SJSA1 (cell line): Measurements from ENCODE around the gene MIER2. TPM values are rescaled to one million over a fixed set of nuclear protein-coding genes. Genes with fewer than 3 reads are reported as not detected.

Source experiments
- DNase-seq, 2 experiments: peaks; one replicate each; pipeline ENCODE4 v3.0.0-alpha.2; 2015 to 2020; ENCODE audit warnings: low spot score in 2 of 2, low read depth in 1 of 2
- H3K27ac ChIP-seq: fragments of 250-450 bp; sonication (Bioruptor Pico); 2 replicates; pipeline ENCODE4 v1.5.1; 2020; ENCODE audit warnings: mild to moderate bottlenecking, moderate library complexity
- H3K27me3 ChIP-seq: fragments of 250-450 bp; sonication (Bioruptor Pico); replicated peaks from 2 replicates; pipeline ENCODE4 v1.5.1; 2020; ENCODE audit warnings: mild to moderate bottlenecking, moderate library complexity
- H3K36me3 ChIP-seq: fragments of 250-450 bp; sonication (Bioruptor Pico); 2 replicates; pipeline ENCODE4 v1.5.1; 2020; ENCODE audit warnings: mild to moderate bottlenecking
- H3K4me1 ChIP-seq: fragments of 250-450 bp; sonication (Bioruptor Pico); replicated peaks from 2 replicates; pipeline ENCODE4 v1.6.1; 2021; ENCODE audit warnings: mild to moderate bottlenecking
- H3K4me3 ChIP-seq: fragments of 250-450 bp; sonication (Bioruptor Pico); 2 replicates; pipeline ENCODE4 v1.5.1; 2020; ENCODE audit warnings: mild to moderate bottlenecking
- H3K9me3 ChIP-seq: fragments of 250-450 bp; sonication (Bioruptor Pico); replicated peaks from 2 replicates; pipeline ENCODE4 v1.5.1; 2020; ENCODE audit warnings: mild to moderate bottlenecking
- total RNA-seq: library from RNA; depleted of rRNA; stranded (reverse); fragments of >200 nt; shearing (Covaris generic); gene quantifications from 2 replicates; pipeline ENCODE4 v1.2.3, GENCODE V29; 2014

Gene MIER2
- total RNA-seq, 1 experiment from 2014 or later: 19.9 TPM

GRCh38 chr19:310141-310651 lies 34.4 kb downstream of the MIER2 start:
- no peaks in the 10 kb centered on the region for H3K27me3 ChIP-seq
- H3K4me3 ChIP-seq: no peak overlapping the region
- no peaks in the 10 kb centered on the region for H3K4me1 ChIP-seq
- H3K36me3 ChIP-seq: peaks cover 76% of the 10 kb centered on the region
- no peak overlapping the region for H3K27ac ChIP-seq
- no peaks in the 10 kb centered on the region for H3K9me3 ChIP-seq
- DNase-seq: no peak

- no peak for DNase-seq
- no peaks in the 10 kb centered on the region for H3K27me3 ChIP-seq
- H3K4me3 ChIP-seq: no peak overlapping the region
- H3K4me1 ChIP-seq: no peaks in the 10 kb centered on the region
- H3K36me3 ChIP-seq: peaks cover 72% of the 10 kb centered on the region
- H3K9me3 ChIP-seq: no peaks in the 10 kb centered on the region
- H3K27ac ChIP-seq: no peak overlapping the region
Measured at GRCh38 chr19:309206-309565, 35.4 kb downstream of the MIER2 start.

- Histone ChIP-seq H3K27me3 (no peaks in the 10 kb centered on the region), H3K27ac (no peak overlapping the region), H3K36me3 (peaks cover 67% of the 10 kb centered on the region), H3K4me1 (no peaks in the 10 kb centered on the region), H3K4me3 (no peak overlapping the region), H3K9me3 (no peaks in the 10 kb centered on the region)
- no peak for DNase-seq
Measured at GRCh38 chr19:308471-309205, 36.0 kb downstream of the MIER2 start.

GRCh38 chr19:307793-308420 lies 36.7 kb downstream of the MIER2 start:
- DNase-seq: no peak
- peaks cover 62% of the 10 kb centered on the region for H3K36me3 ChIP-seq
- no peaks in the 10 kb centered on the region for H3K4me1 ChIP-seq

GRCh38 chr19:307111-307531 lies 37.5 kb downstream of the MIER2 start:
- H3K27ac ChIP-seq: no peak overlapping the region
- no peaks in the 10 kb centered on the region for H3K4me1 ChIP-seq
- no peaks in the 10 kb centered on the region for H3K9me3 ChIP-seq
- peaks cover 62% of the 10 kb centered on the region for H3K36me3 ChIP-seq
- no peaks in the 10 kb centered on the region for H3K27me3 ChIP-seq
- DNase-seq: no peak
- H3K4me3 ChIP-seq: no peak overlapping the region

More at GRCh38 chr19:307793-308420, 36.7 kb downstream of the MIER2 start:
- H3K4me3 ChIP-seq: no peak overlapping the region
- no peaks in the 10 kb centered on the region for H3K27me3 ChIP-seq
- no peaks in the 10 kb centered on the region for H3K9me3 ChIP-seq
- H3K27ac ChIP-seq: no peak overlapping the region

GRCh38 chr19:306151-306900 lies 38.3 kb downstream of the MIER2 start:
- no peaks in the 10 kb centered on the region for H3K4me1 ChIP-seq
- no peak overlapping the region for H3K27ac ChIP-seq
- H3K9me3 ChIP-seq: no peaks in the 10 kb centered on the region
- no peak overlapping the region for H3K4me3 ChIP-seq
- H3K27me3 ChIP-seq: no peaks in the 10 kb centered on the region
- DNase-seq: no peak
- H3K36me3 ChIP-seq: peaks cover 61% of the 10 kb centered on the region

- Histone ChIP-seq H3K36me3 (peaks cover 53% of the 10 kb centered on the region), H3K27me3 (no peaks in the 10 kb centered on the region)
Measured at GRCh38 chr19:305240-306150, 39.1 kb downstream of the MIER2 start.

GRCh38 chr19:296476-297225 lies 47.9 kb downstream of the MIER2 start:
- Histone ChIP-seq H3K27ac (no peak overlapping the region), H3K27me3 (peaks cover 16% of the 10 kb centered on the region), H3K4me1 (no peaks in the 10 kb centered on the region), H3K9me3 (no peaks in the 10 kb centered on the region), H3K36me3 (no peaks in the 10 kb centered on the region; the same call in 1 of the 2 replicates), H3K4me3 (no peak overlapping the region)
- no peak for DNase-seq

More at GRCh38 chr19:305240-306150, 39.1 kb downstream of the MIER2 start:
- Histone ChIP-seq H3K4me3 (no peak overlapping the region), H3K27ac (no peak overlapping the region), H3K9me3 (no peaks in the 10 kb centered on the region), H3K4me1 (no peaks in the 10 kb centered on the region)
- DNase-seq: no peak

GRCh38 chr19:295687-296370 lies 48.8 kb downstream of the MIER2 start:
- Histone ChIP-seq H3K9me3 (0 out of 2 replicates have a peak, but pooled peaks cover 3% of the 10 kb centered on the region), H3K36me3 (no peaks in the 10 kb centered on the region), H3K4me1 (peaks cover 4% of the 10 kb centered on the region), H3K27me3 (peaks cover 20% of the 10 kb centered on the region), H3K27ac (no peak overlapping the region), H3K4me3 (no peak overlapping the region)
- no peak for DNase-seq

GRCh38 chr19:294946-295686 lies 49.5 kb downstream of the MIER2 start:
- Histone ChIP-seq H3K9me3 (0 out of 2 replicates have a peak, but pooled peaks cover 5% of the 10 kb centered on the region), H3K27ac (no peak overlapping the region), H3K4me1 (peaks cover 11% of the 10 kb centered on the region), H3K36me3 (no peaks in the 10 kb centered on the region), H3K4me3 (no peak overlapping the region), H3K27me3 (peaks cover 27% of the 10 kb centered on the region)
- no peak for DNase-seq

- H3K27ac ChIP-seq: no peak overlapping the region
- H3K36me3 ChIP-seq: no peaks in the 10 kb centered on the region
- peaks cover 29% of the 10 kb centered on the region for H3K27me3 ChIP-seq
- H3K4me1 ChIP-seq: peaks cover 12% of the 10 kb centered on the region
- no peak overlapping the region for H3K4me3 ChIP-seq
- H3K9me3 ChIP-seq: 0 out of 2 replicates have a peak, but pooled peaks cover 5% of the 10 kb centered on the region
- no peak for DNase-seq
Measured at GRCh38 chr19:294341-294945, 50.2 kb downstream of the MIER2 start.
